Loucy (cell line): Measurements from ENCODE around the gene TMIGD3.

ENCODE experiments used
- H2AFZ ChIP-seq: fragments of 200-600 bp; sonication (generic); 2 replicates; pipeline ENCODE4 v1.6.0; 2016; ENCODE audit warnings: antibody characterized with exemption, mild to moderate bottlenecking, low read length, moderate library complexity
- H3F3A ChIP-seq: fragments of 200-600 bp; 2 replicates; pipeline ENCODE4 v1.6.0; 2016; ENCODE audit warnings: antibody characterized with exemption, low read depth, mild to moderate bottlenecking
- H3K27me3 ChIP-seq: fragments of 200-600 bp; sonication (generic); 2 replicates; pipeline ENCODE4 v1.6.1; 2014; ENCODE audit warnings: low read length, mild to moderate bottlenecking; ENCODE audit not compliant: insufficient read depth, poor library complexity, severe bottlenecking
- H3K36me3 ChIP-seq: fragments of 200-600 bp; sonication (generic); 2 replicates; pipeline ENCODE4 v1.6.1; 2016; ENCODE audit warnings: low read length; ENCODE audit not compliant: insufficient read depth
- H3K4me1 ChIP-seq: fragments of 200-600 bp; sonication (generic); 2 replicates; pipeline ENCODE4 v1.5.1; 2014; ENCODE audit warnings: low read length, mild to moderate bottlenecking; ENCODE audit not compliant: insufficient read depth, poor library complexity, severe bottlenecking
- H3K4me2 ChIP-seq: fragments of 200-600 bp; sonication (generic); 2 replicates; pipeline ENCODE4 v1.6.0; 2014; ENCODE audit warnings: antibody characterized with exemption, low read length, low read depth, mild to moderate bottlenecking; ENCODE audit not compliant: poor library complexity, severe bottlenecking
- H3K4me3 ChIP-seq: fragments of 200-600 bp; sonication (generic); 2 replicates; pipeline ENCODE4 v1.5.1; 2014; ENCODE audit warnings: low read length, mild to moderate bottlenecking, mixed read lengths; ENCODE audit not compliant: poor library complexity, severe bottlenecking
- H3K79me2 ChIP-seq: fragments of 200-600 bp; sonication (generic); 2 replicates; pipeline ENCODE4 v1.6.1; 2014; ENCODE audit warnings: low read length; ENCODE audit not compliant: insufficient read depth
- H3K9ac ChIP-seq: fragments of 200-600 bp; sonication (generic); 2 replicates; pipeline ENCODE4 v1.6.0; 2014; ENCODE audit warnings: mild to moderate bottlenecking, low read depth, low read length, moderate library complexity; ENCODE audit not compliant: poor library complexity, severe bottlenecking
- H3K9me2 ChIP-seq: fragments of 200-600 bp; sonication (generic); replicated peaks from 2 replicates; pipeline ENCODE4 v1.6.1; 2016; ENCODE audit warnings: low read depth, low read length, mixed read lengths
- H3K9me3 ChIP-seq: fragments of 200-600 bp; sonication (generic); 2 replicates; pipeline ENCODE4 v1.6.1; 2014; ENCODE audit warnings: mild to moderate bottlenecking, antibody characterized with exemption, low read length, low read depth; ENCODE audit not compliant: insufficient read depth
- H4K20me1 ChIP-seq: fragments of 200-600 bp; sonication (generic); 2 replicates; pipeline ENCODE4 v1.6.0; 2014; ENCODE audit warnings: antibody characterized with exemption, low read length, mild to moderate bottlenecking; ENCODE audit not compliant: insufficient read depth, poor library complexity, severe bottlenecking
- EZH2phosphoT487 ChIP-seq: fragments of 200-600 bp; IDR thresholded peaks from 2 replicates; pipeline ENCODE4 v1.6.1; 2018; ENCODE audit warnings: antibody characterized with exemption, mild to moderate bottlenecking, moderate library complexity, borderline replicate concordance
- TF ChIP-seq, protein P1 (sequence below): fragments of 200-600 bp; sonication (generic); conservative IDR thresholded peaks from 2 replicates; pipeline ENCODE4 v1.5.1; 2014; ENCODE audit warnings: mild to moderate bottlenecking, antibody characterized with exemption, low read length

The TMIGD3 gene

DNA sequence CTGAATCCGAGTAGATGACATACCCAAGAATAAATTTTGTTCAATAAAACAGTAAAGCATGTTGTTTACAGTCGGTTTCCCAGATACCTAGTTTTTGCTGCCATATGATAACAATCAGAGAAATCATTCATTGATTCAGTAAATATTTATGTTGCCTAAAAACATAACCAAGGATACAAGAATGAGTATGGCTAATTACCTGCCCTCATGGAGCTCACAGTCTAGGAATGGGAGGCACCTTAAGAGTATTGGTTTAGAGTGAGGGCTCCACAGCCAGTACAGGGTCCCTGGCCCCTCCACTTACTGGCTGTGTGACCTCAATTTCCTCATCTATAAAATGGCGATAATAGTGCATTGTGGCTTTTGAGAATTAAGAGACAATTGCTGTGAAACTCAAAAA lies 53.2 kb downstream of the TMIGD3 start:
- peaks cover 31% of the 10 kb centered on the region for H4K20me1 ChIP-seq
- no peaks in the 10 kb centered on the region for H3F3A ChIP-seq
- peaks cover 94% of the 10 kb centered on the region for H3K79me2 ChIP-seq
- H3K27me3 ChIP-seq = no peaks in the 10 kb centered on the region
- peaks cover 80% of the 10 kb centered on the region for H3K4me1 ChIP-seq
- H2AFZ ChIP-seq = no peak overlapping the region
- H3K9me3 ChIP-seq = no peaks in the 10 kb centered on the region
- H3K9ac ChIP-seq = peak overlapping the region; percentile 82
- no peaks in the 10 kb centered on the region for H3K9me2 ChIP-seq
- H3K4me2 ChIP-seq = peak overlapping the region; percentile 93
- TF ChIP-seq, protein P1, sequence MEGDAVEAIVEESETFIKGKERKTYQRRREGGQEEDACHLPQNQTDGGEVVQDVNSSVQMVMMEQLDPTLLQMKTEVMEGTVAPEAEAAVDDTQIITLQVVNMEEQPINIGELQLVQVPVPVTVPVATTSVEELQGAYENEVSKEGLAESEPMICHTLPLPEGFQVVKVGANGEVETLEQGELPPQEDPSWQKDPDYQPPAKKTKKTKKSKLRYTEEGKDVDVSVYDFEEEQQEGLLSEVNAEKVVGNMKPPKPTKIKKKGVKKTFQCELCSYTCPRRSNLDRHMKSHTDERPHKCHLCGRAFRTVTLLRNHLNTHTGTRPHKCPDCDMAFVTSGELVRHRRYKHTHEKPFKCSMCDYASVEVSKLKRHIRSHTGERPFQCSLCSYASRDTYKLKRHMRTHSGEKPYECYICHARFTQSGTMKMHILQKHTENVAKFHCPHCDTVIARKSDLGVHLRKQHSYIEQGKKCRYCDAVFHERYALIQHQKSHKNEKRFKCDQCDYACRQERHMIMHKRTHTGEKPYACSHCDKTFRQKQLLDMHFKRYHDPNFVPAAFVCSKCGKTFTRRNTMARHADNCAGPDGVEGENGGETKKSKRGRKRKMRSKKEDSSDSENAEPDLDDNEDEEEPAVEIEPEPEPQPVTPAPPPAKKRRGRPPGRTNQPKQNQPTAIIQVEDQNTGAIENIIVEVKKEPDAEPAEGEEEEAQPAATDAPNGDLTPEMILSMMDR = no peak
- TF ChIP-seq EZH2phosphoT487 = no peak
- 0 out of 2 replicates have a peak, but pooled peaks cover 1% of the 10 kb centered on the region for H3K36me3 ChIP-seq
- H3K4me3 ChIP-seq = peak overlapping the region; percentile 81

DNA sequence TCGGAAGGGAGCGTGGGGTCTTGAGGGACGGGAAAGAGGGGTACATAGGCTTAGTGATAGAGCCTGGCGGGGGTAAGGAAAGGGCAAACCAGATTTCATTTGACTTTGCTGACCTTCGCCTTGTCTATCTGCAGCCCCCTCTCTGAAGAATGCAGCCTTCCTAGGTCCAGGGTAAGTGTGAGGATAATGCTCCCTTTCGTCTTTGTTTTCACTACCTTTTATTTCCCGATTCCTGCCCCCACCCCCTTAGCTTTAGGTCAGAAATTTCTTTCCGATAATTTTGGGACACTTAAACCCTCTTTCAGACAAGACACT lies 53.8 kb downstream of the TMIGD3 start:
- Histone ChIP-seq H3K27me3 (no peaks in the 10 kb centered on the region), H4K20me1 (peaks cover 31% of the 10 kb centered on the region), H3K36me3 (0 out of 2 replicates have a peak, but pooled peaks cover 3% of the 10 kb centered on the region), H3K4me3 (peak overlapping the region; percentile 81), H3K79me2 (peaks cover 90% of the 10 kb centered on the region), H3K4me1 (peaks cover 83% of the 10 kb centered on the region), H2AFZ (peak overlapping the region; percentile 71), H3K4me2 (peak overlapping the region; percentile 93), H3K9me3 (no peaks in the 10 kb centered on the region), H3F3A (no peaks in the 10 kb centered on the region), H3K9ac (peak overlapping the region; percentile 82), H3K9me2 (no peaks in the 10 kb centered on the region)
- TF ChIP-seq, protein P1 = no peak
- no peak for TF ChIP-seq EZH2phosphoT487

DNA sequence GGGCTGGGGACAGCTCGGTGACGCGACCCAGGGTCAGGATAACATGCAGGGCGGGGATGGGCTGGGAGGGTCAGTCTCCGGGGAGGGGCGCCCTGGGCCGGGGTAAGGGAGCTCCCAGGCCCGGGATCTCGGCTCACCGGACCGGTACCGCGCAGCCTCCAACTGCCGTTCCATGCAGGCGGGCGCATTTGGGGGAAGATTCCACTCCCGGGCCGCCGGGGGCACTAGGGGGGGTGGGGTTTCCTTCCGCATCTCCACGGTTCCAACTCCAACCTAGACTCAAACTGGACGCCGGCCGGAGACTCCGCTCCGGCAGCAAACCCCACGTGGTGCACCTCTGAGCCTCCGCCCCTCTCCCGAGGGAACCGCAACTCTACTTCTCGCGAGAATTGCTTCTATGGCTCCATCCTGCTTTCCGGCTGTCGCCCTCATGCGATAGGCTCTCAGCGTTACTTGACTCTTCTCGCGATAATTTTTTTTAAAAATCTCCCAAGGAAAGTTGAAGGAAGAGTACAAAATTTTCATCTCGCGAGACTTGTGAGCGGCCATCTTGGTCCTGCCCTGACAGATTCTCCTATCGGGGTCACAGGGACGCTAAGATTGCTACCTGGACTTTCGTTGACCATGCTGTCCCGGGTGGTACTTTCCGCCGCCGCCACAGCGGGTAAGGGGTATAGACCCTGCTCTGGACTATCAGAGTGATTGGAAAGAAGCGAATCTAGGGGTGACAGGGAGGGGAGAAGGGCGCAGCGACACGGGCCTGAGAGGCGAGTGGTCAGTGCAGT lies 54.3 kb downstream of the TMIGD3 start, which contains the start of the genes ATP5PB and WDR77:
Gene ATP5PB (plus strand): TSS at position 547 of the 785 bp plus-strand sequence. CDS start 78 bp downstream, at position 625.
Gene WDR77 (minus strand): TSS at position 339 of the 785 bp plus-strand sequence. CDS start 87 bp downstream, at position 252.
- Histone ChIP-seq H3F3A (no peaks in the 10 kb centered on the region), H3K9ac (peak within 1 kb of the TSS; percentile 82), H3K9me2 (no peaks in the 10 kb centered on the region), H3K4me2 (peak within 1 kb of the TSS; percentile 93), H3K36me3 (0 out of 2 replicates have a peak, but pooled peaks cover 3% of the 10 kb centered on the region), H4K20me1 (peaks cover 28% of the 10 kb centered on the region), H3K79me2 (peaks cover 84% of the 10 kb centered on the region), H3K9me3 (no peaks in the 10 kb centered on the region), H2AFZ (peak within 1 kb of the TSS; percentile 71), H3K27me3 (no peaks in the 10 kb centered on the region), H3K4me1 (peaks cover 80% of the 10 kb centered on the region), H3K4me3 (peak within 1 kb of the TSS; percentile 81)
- TF ChIP-seq, protein P1 = no peak
- TF ChIP-seq EZH2phosphoT487 = no peak
